Uterine smooth muscle cell (primary cell): Measurements from ENCODE around the gene RHD. TPM values are rescaled to one million over a fixed set of nuclear protein-coding genes. Genes with fewer than 3 reads are reported as not detected.

Source experiments
- total RNA-seq: library from RNA; depleted of rRNA; stranded (reverse); fragments of >200 nt; gene quantifications from 2 replicates; pipeline ENCODE4 v1.2.3, GENCODE V29; 2014

The RHD gene
- 0.12 TPM in 1 of 2 replicates, not detected in the other for total RNA-seq

DNA sequence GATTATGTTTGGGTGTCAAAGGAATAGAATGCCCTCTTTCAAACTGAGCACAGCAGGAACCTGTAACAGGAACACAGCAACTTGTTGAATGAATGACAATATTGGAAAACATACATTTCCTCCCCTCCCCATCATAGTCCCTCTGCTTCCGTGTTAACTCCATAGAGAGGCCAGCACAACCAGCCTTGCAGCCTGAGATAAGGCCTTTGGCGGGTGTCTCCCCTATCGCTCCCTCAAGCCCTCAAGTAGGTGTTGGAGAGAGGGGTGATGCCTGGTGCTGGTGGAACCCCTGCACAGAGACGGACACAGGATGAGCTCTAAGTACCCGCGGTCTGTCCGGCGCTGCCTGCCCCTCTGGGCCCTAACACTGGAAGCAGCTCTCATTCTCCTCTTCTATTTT, at the start of gene RHD:
Gene RHD (plus strand): TSS at position 272 of the 400 bp plus-strand sequence. CDS start 39 bp downstream, at position 311.

DNA sequence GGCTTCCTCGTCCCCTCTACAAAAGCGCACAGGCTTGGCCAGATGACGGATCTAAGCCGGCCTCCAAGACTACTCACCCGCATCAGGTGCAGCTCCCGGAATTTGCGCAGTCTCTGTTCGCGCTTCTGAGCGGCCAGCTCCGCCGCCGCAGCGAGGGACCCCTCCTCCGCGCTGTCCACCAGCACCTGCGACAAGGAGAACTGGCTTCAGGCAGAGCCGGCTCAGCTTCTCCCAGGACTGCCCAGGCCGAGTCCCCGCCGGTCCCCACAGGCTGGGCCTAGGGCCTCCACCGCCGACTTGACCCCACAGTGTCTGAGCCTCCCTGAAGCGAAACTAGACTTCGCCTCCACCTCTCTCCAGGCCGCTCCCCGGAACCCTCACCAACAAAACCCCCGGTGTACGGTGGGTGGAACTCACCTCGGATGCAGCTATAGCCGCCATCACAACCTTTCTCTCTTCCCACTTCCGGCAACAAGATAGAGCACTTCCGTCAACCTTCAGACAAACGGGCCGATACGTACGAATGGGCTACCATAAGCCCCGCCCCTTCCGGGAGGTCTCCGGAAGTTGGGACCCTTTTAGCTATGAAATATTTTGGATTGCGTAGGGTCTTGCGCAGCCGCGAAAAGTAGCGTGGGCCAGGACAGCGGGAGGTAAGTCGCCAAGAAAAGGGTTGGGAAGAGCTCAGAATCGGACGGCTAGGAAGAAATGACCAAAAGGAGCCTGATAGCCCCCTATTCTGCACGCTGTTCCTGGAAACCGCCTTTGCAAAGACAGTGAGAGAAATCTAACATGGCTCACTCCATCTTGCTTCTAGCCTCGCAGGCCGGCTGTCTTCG, 40.1 kb upstream of the RHD start, which contains the start of gene SYF2:
Gene SYF2 (minus strand): TSS at position 476 of the 839 bp plus-strand sequence. CDS start 35 bp downstream, at position 441.

DNA sequence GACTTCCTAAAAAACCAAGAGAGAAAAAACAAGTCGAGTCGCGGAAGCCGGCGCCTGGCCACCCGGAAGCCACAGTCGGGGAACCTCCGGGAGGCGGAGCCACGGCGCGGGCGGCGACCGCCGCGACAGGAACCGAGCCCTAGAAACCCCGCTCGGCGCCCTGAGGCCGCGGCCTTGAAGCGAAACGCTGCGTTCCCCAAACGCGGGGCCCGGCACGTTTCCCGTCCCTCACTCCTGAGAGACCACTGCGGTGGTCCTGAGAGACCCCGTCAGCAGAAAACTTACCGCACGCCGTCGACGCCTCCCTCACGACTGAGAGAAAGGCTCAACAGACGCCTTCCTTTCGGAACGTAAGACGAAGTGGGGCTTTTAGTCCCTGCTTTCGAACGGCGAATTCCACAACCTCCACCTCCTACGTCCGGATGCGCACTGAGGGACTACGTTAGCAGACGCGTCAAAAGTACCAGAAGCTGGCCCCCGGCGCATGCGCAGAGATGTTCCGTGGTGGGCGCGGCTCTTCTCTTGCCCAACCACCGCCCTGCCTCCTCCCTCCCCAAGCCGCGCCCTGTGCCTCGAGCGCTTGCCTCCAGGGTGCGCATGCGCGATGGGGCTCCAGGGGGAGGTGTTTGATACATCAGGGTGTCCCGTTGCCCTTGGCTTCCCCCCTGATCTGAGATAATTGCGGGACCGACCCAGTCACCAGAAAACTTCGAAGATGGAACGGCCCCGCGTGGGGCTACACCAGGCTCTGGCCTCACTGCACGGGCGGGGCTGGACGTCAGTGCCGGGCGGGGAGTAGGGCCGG, 25.1 kb upstream of the RHD start, which contains the start of gene RSRP1:
Gene RSRP1 (minus strand): TSS at position 431 of the 805 bp plus-strand sequence. CDS start 491 bp downstream, outside the sequence.

GRCh38 chr1:25338188-25338981, 66.1 kb downstream of the RHD start, which contains the start of gene TMEM50A:
TSS of gene TMEM50A (plus strand) at chr1:25338334. CDS start at chr1:25340487, 2,153 bp downstream.

Other genes starting within 250 kb of the RHD start
- 47.0 and 55.5 TPM in 2 replicates for gene SYF2, start 40.0 kb upstream of the RHD start, total RNA-seq
- gene RSRP1, start 25.1 kb upstream of the RHD start, total RNA-seq = 112 and 170 TPM in 2 replicates
- gene TMEM50A, start 65.8 kb downstream of the RHD start, total RNA-seq = 102 and 113 TPM in 2 replicates
- gene RHCE, start 148.3 kb downstream of the RHD start, total RNA-seq = 0.75 and 0.77 TPM in 2 replicates
- 15.5 and 18.9 TPM in 2 replicates for gene MACO1, start 158.4 kb downstream of the RHD start, total RNA-seq